Iris pigment epithelial cell (primary cell): ENCODE measurements around the gene LANCL2.
A peak's percentile ranks its signal among the peaks of the same experiment; 100 is the strongest.

Experiments
- DNase-seq: peaks from one replicate; pipeline ENCODE4 v3.0.0-alpha.2; 2011; ENCODE audit warnings: low read depth

Gene LANCL2

GRCh38 chr7:55405856-55406541 is 40.9 kb downstream of the LANCL2 start:
- no peak for DNase-seq

- peak; percentile 24 for DNase-seq
These were observed 44.5 kb downstream of the LANCL2 start for GRCh38 chr7:55409482-55410225.

DNA sequence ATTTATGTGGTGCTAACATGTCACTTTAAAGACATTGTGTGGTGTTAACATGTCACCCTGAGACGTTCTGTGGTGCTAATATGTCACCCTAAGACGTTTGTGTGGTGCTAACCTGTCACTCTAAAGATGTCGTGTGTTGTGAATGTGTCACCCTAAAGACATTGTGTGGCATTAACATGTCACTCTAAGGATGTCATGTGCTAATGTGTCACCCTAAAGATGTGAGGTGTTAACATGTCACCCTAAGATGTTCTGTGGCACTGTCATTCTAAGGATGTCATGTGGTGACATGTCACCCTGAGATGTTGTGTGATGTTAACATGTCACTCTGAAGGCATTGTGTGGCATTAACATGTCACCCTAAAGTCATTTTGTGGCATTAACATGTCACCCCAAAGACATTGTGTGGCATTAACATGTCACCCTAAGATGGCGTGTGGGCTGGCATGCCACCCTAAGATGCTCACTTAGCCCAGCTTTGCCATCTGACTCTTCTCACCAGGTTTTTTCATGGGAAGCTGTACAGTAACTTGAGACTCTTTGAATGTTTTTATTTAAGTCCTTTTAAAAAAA is 45.6 kb downstream of the LANCL2 start:
- DNase-seq: no peak

DNA sequence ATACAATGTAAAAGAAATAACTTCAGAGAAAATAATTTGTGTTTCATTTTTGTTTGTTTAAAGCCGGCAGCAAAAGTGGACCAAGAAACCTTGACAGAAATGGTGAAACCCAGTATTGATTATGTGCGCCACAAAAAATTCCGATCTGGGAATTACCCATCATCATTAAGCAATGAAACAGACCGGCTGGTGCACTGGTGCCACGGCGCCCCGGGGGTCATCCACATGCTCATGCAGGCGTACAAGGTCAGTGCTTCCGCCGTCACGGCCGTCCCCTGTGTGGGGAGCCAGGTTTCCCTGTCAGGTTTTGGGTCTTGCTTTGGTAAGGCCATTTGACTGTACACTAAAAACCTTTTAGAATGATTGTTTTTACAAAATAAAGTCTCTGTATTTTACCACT is 46.7 kb downstream of the LANCL2 start:
- no peak for DNase-seq

- DNase-seq: no peak
These were observed 48.3 kb downstream of the LANCL2 start for GRCh38 chr7:55413442-55413841.

DNA sequence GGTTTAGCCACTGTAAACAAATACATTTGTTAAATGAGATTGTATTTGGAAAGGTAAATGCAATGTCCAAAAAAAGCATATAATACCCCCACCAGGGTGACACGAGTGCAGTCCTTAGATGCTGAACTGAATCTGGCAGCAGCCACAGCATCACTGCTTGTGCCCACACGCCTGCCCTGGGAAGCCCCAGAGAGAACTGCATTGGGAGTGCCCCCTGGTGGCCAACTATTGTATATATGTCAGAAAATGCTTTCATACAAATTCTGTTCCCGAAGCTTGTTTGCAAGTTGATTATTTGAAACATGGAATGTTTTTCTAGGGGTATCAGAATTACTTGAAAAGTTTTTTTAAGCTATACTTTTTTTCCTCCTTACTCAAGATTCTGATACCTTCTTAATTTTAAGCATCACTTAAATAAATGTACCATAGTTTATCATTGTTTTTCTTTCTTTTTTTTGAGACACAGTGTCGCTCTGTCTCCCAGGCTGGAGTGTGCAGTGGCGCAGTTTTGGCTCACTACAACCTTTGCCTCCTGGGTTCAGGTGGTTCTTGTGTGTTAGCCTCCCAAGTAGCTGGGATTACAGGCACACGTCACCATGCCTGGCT is 50.1 kb downstream of the LANCL2 start:
- DNase-seq: peak; percentile 67

DNA sequence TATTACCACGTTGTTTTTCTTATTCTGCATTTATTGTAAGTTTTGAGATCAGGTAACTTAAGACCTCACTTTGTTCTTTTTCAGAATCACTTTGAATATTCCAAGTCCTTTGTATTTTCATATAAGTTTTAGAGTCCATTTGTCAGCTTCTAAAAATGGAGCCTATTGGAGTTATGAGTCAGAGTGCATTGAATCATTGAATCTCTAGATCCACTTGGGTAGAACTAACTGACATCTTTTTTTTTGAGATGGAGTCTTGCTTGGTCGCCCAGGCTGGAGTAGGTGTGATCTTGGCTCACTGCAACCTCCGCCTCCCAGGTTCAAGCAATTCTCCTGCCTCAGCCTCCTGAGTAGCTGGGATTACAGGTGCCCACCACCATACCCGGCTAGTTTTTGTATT is 52.3 kb downstream of the LANCL2 start:
- peak; percentile 15 for DNase-seq

DNA sequence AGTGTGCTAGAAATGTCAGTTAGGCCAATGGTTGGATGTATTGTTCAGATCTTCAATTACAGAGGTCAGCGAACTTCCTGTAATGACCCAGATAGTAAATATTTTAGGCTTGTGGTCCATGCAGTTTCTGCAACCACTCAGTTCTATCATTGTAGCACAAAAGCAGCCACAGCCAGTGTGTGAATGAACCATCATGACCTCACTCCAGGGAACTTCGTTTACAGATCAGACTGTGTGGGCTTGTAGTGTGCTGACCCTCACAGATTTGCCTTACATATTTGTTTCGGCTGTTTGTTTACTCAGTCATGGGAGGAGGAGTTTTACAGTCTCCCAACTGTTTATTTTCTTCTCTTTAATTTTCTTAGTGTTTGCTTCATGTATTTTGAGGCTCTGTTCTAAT is 55.4 kb downstream of the LANCL2 start:
- peak; percentile 71 for DNase-seq

DNA sequence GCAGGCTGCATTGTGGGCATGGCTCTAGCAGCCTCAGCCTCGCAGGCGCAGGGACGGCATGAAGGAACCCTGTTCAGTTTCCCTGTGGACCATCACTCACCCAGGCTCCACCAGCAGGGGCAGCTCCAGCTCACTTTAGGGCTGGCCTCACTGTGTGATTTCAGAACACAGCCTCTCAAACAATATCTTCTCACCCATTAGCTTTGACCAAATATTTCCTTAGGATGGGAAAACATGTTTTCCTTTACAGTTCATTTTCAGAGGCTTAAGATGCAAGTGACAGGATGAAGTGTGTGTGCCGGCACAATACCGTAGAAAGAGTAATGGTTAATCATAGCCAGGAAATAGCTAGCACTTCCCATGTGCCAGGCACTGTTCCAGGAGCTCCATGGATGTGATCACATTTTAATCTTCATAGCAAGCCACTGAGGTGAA is 58.2 kb downstream of the LANCL2 start:
- peak; percentile 58 for DNase-seq

- peak; percentile 34 for DNase-seq
These were observed 58.8 kb downstream of the LANCL2 start for GRCh38 chr7:55423891-55424290.

DNA sequence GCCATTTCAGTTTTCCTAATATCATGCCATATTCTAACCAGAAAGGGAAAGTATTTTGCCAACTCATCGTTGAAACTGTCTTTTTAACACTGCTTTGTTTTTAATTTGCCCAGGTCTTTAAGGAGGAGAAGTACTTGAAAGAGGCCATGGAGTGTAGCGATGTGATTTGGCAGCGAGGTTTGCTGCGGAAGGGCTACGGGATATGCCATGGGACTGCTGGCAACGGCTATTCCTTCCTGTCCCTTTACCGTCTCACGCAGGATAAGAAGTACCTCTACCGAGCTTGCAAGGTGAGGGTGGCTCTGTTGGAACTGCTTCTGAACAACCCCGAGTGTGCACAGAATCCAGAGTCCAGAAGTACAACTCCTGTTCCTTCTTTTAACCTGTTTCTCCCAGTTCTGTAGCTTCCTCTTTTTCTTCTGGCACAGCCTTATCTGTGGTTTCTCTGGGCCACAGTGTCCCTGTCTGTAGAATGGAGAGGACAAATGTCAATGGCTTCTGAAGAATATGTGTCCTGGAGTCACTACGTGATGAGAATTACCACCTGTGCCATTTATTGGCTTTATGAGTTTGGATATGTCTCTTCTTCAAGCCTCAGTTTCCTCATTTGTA is 60.1 kb downstream of the LANCL2 start:
- DNase-seq: no peak

- no peak for DNase-seq
These were observed 61.5 kb downstream of the LANCL2 start for GRCh38 chr7:55426676-55427075.

DNA sequence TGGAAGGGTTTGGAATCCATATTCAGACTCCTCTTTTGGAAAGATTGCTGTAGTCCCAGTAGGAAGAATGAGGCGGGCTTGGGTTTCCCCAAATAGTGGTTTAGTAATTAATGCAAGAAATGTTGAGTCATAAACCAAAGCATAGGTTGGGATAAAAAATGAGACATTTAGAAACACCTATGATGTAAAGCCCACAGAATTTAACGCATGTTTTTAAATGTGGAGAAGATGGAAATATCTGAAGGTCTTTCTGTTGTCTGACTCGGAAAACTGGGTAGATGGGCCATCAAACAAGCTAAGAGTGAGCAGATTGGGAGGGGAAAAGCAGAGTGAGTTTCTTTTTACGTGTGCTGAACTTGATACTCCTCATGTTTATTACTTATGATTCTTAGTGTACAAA is 62.2 kb downstream of the LANCL2 start:
- DNase-seq: peak; percentile 15

GRCh38 chr7:55427800-55428199 is 62.7 kb downstream of the LANCL2 start:
- DNase-seq: no peak

- DNase-seq: no peak
These were observed 64.8 kb downstream of the LANCL2 start for GRCh38 chr7:55429835-55430499.

DNA sequence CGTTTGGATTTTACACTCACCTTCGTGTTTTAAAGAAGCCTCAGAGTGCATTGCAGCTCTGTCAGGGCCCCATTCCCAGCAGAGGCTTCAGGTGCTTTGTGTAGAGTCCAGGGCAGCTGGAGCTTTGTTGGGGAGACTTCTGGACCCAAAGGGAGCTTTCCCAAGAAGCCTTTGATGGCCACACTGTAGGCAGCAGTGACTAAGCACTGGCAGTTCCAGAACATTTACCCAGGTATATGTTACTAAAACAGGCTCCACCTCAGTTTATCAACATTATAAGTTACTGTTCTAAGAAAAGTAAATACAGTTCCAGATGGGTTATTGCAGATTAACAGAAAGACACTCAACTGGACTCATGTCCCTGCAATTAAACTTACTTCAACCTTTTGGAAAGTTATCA is 66.8 kb downstream of the LANCL2 start:
- no peak for DNase-seq

DNA sequence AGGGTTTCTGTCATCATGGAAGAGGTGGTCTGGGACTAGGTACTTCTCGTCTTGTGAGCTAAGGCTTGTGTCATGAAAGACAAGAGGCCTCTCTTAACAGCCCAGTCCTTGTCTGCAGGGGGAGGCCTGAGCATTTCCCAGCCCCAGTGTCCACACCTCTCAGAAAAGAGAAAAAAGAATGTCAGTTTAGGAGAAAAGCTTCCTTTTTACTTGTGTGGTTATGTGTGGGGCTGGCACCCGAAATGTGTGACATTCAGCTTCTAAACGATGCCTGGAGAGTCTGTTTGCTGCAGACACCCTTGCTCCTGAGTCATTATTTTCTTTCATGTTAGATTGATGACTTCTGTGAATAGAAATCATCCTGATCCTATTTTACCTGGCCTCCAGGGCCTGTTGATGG is 67.4 kb downstream of the LANCL2 start:
- DNase-seq: no peak

GRCh38 chr7:55432939-55433784 is 68.0 kb downstream of the LANCL2 start:
- peak; percentile 46 for DNase-seq

DNA sequence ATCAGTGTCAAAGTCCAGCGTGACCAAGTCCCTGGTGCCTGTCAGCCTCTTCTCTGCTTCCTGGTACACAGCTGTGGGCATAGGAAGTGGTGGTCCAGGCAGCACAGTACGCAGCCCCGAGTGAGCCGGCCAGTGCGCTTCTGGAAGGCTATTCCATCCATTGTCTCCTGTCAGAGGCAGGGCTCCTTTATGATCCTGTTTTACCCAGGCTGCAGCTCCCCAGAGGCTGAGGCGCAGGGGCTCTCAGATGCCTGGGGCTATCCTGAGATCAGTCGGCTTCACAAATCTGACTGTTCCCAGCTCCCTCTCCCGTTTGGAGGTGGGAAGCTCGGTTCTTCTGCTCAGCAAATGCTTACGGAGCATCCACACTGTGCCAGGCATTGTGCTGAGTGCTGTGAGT is 70.3 kb downstream of the LANCL2 start:
- DNase-seq: no peak

- no peak for DNase-seq
These were observed 71.3 kb downstream of the LANCL2 start for GRCh38 chr7:55436457-55436856.

DNA sequence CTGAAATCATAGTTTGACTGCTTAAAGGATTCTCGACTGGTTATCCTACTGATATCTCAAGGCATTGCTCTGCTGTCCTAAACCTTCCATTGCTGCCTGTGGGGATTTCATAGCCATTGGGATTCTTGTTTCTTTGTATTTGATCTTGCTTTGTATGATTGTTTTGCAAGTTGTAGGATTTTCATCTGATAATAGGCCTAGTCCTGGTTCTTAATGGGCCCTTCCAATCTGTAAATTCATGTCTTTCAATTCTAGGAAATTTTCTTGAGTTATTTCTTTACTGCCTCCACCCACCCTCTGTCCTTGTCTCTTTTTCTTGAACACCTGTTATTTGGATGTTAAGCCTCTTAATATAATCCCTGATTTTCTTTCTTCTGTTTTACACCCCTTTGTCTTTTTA is 72.2 kb downstream of the LANCL2 start:
- no peak for DNase-seq
